CD14-positive monocyte (primary cell): ENCODE data around the gene RFFL. TPM values are rescaled to one million over a fixed set of nuclear protein-coding genes. Genes with fewer than 3 reads are reported as not detected.
A peak's percentile ranks its signal among the peaks of the same experiment; 100 is the strongest.

Experiments
- DNase-seq, 3 donors: peaks; one replicate each; pipeline ENCODE4 v3.0.0-alpha.2; 2011 to 2022
- H2AFZ ChIP-seq: 2 replicates; pipeline ENCODE4 v1.6.0; 2012; ENCODE audit warnings: mild to moderate bottlenecking, low read depth, low read length, inconsistent platforms; ENCODE audit not compliant: insufficient read depth, poor library complexity, severe bottlenecking
- H3K27ac ChIP-seq, 2 donors: 1 replicate in 1 of 2; 2 replicates in 1 of 2; pipeline ENCODE4 v1.5.1; 2012 to 2013; ENCODE audit warnings: low read length in 2 of 2, control low read depth in 1 of 2, inconsistent platforms in 1 of 2, low read depth in 1 of 2, mild to moderate bottlenecking in 1 of 2
- H3K27me3 ChIP-seq, 2 donors: one replicate each; pipeline versions ENCODE4 v1.6.0 to v1.6.1; 2011 to 2013; ENCODE audit warnings: low read length in 2 of 2; ENCODE audit not compliant: control insufficient read depth in 2 of 2, insufficient read depth in 2 of 2
- H3K36me3 ChIP-seq, 2 donors: replicated peaks in 1 of 2; 1 replicate in 1 of 2; 2 replicates in 1 of 2; pipeline versions ENCODE4 v1.5.1 to v1.6.1; 2012 to 2013; ENCODE audit warnings: low read length in 2 of 2, control low read depth in 1 of 2, inconsistent platforms in 1 of 2, mild to moderate bottlenecking in 1 of 2; ENCODE audit not compliant: insufficient read depth in 2 of 2, control insufficient read depth in 1 of 2
- H3K4me1 ChIP-seq, 2 donors: 1 replicate in 1 of 2; 2 replicates in 1 of 2; pipeline versions ENCODE4 v1.5.1 to v1.6.1; 2012 to 2013; ENCODE audit warnings: low read length in 2 of 2, control low read depth in 1 of 2, inconsistent platforms in 1 of 2, mild to moderate bottlenecking in 1 of 2, moderate library complexity in 1 of 2; ENCODE audit not compliant: insufficient read depth in 2 of 2, control insufficient read depth in 1 of 2
- H3K4me2 ChIP-seq: replicated peaks from 2 replicates; pipeline ENCODE3; 2012; ENCODE audit warnings: low read length, moderate library complexity, mild to moderate bottlenecking; ENCODE audit not compliant: poor library complexity, severe bottlenecking; ENCODE audit errors: extremely low read depth
- H3K4me3 ChIP-seq, 3 experiments: fragments of 200-600 bp in 1 of 3; sonication (generic) in 1 of 3; replicated peaks in 1 of 3; 1 replicate in 2 of 3; 2 replicates in 1 of 3; pipeline ENCODE4 v1.5.1; 2011 to 2013; ENCODE audit warnings: low read length in 3 of 3, mild to moderate bottlenecking in 3 of 3, control low read depth in 2 of 3, low read depth in 2 of 3, inconsistent platforms in 1 of 3, moderate library complexity in 1 of 3
- H3K79me2 ChIP-seq: 2 replicates; pipeline ENCODE4 v1.6.0; 2012; ENCODE audit warnings: mild to moderate bottlenecking, control low read depth, inconsistent platforms, low read length, moderate library complexity; ENCODE audit not compliant: insufficient read depth
- H3K9ac ChIP-seq: 2 replicates; pipeline ENCODE4 v1.6.0; 2017; ENCODE audit warnings: low read length, mild to moderate bottlenecking; ENCODE audit not compliant: insufficient read depth, poor library complexity, severe bottlenecking
- H3K9me3 ChIP-seq, 2 donors: replicated peaks in 1 of 2; 1 replicate in 1 of 2; 2 replicates in 1 of 2; pipeline versions ENCODE4 v1.5.1 to v1.6.1; 2012 to 2013; ENCODE audit warnings: low read length in 2 of 2, control low read depth in 1 of 2; ENCODE audit not compliant: control insufficient read depth in 1 of 2, insufficient read depth in 1 of 2
- H4K20me1 ChIP-seq: 2 replicates; pipeline ENCODE4 v1.6.0; 2012; ENCODE audit warnings: mild to moderate bottlenecking, low read length, control low read depth, moderate library complexity; ENCODE audit not compliant: insufficient read depth
- H3K27ac Mint-ChIP-seq, 7 donors: one replicate each; pipeline ENCODE4 v1.8.0; 2020; ENCODE audit warnings: mild to moderate bottlenecking in 7 of 7, mixed read lengths in 7 of 7, moderate library complexity in 6 of 7, inconsistent platforms in 2 of 7
- H3K27me3 Mint-ChIP-seq, 3 donors: one replicate each; pipeline ENCODE4 v1.8.0; 2021 to 2022; ENCODE audit warnings: low read depth in 3 of 3, mild to moderate bottlenecking in 3 of 3, mixed read lengths in 3 of 3, moderate library complexity in 3 of 3, inconsistent platforms in 1 of 3
- H3K36me3 Mint-ChIP-seq, 2 donors: one replicate each; pipeline ENCODE4 v1.8.0; 2020; ENCODE audit warnings: mixed read lengths in 2 of 2, inconsistent platforms in 1 of 2, mild to moderate bottlenecking in 1 of 2
- H3K4me1 Mint-ChIP-seq: one replicate; pipeline ENCODE4 v1.8.0; 2020; ENCODE audit warnings: mild to moderate bottlenecking, mixed read lengths
- H3K4me3 Mint-ChIP-seq, 2 donors: one replicate each; pipeline ENCODE4 v1.8.0; 2020; ENCODE audit warnings: mild to moderate bottlenecking in 2 of 2, mixed read lengths in 2 of 2, moderate library complexity in 1 of 2
- H3K9me3 Mint-ChIP-seq, 7 donors: one replicate each; pipeline ENCODE4 v1.8.0; 2020 to 2022; ENCODE audit warnings: mixed read lengths in 7 of 7, mild to moderate bottlenecking in 6 of 7, moderate library complexity in 6 of 7, inconsistent platforms in 2 of 7
- CTCF ChIP-seq: fragments of 200-600 bp; IDR thresholded peaks from one replicate; pipeline ENCODE4 v1.8.0; 2022; ENCODE audit warnings: antibody characterized with exemption, mild to moderate bottlenecking
- WGBS: methylation state at CpG from one replicate; pipeline ENCODE4 v1.1.5; 2013; ENCODE audit warnings: missing lambda C conversion rate; ENCODE audit not compliant: insufficient coverage; 5-methylcytosine and 5-hydroxymethylcytosine counted together
- intact Hi-C, 2 donors: fragments of 100-400 bp; cut with micrococcal nuclease; formaldehyde crosslinking; loops; one replicate each; pipeline versions ENCODE4 v1.15.0 to v1.15.1; 2023
- polyA plus RNA-seq, 3 donors: library from polyadenylated mRNA; depleted of rRNA in 1 of 3; unstranded in 2 of 3; stranded (reverse) in 1 of 3; fragments of 300-500 nt in 2 of 3; fragments of >200 nt in 1 of 3; fragmentation: Illumina TruSeq in 2 of 3; gene quantifications; 1 replicate in 2 of 3; 2 replicates in 1 of 3; pipeline ENCODE4 v1.2.3, GENCODE V29; 2012 to 2021

Gene RFFL
- polyA plus RNA-seq, 3 donors: 16.1 to 25.1 (median 24.7) TPM

GRCh38 chr17:35088356-35088880 is 24.9 kb upstream of the RFFL start:
- H3K4me1 ChIP-seq: peaks cover 21 to 28% of the 10 kb centered on the region in 2 donors
- H4K20me1 ChIP-seq: peaks cover 15% of the 10 kb centered on the region
- H3K4me3 Mint-ChIP-seq: peak overlapping the region; percentile 91 to 97
- H3K27ac Mint-ChIP-seq: peak overlapping the region; percentile 89 to 97 (median 94)
- under 1% methylated on average over 19 of the region's 26 CpGs for WGBS
- H3K4me1 Mint-ChIP-seq: peaks cover 30% of the 10 kb centered on the region
- H3K4me2 ChIP-seq: peak overlapping the region; percentile 90
- H3K79me2 ChIP-seq: peaks cover 52% of the 10 kb centered on the region
- peak overlapping the region; percentile 88 to 100 (median 90) for H3K4me3 ChIP-seq
- DNase-seq: peak; percentile 63 to 75 (median 66)
- intact Hi-C loops: loop anchor here (2.0 to 5.0 kb wide), 6 partner anchors 26 to 106 kb away; partner anchors contain the start of genes LIG3 (in 1 of the 2) and RFFL (in 1 of the 2)
- H3K27me3 Mint-ChIP-seq: peaks cover 0 to 2% (median 0%) of the 10 kb centered on the region in 3 donors
- H2AFZ ChIP-seq: peak overlapping the region; percentile 93
- no peaks in the 10 kb centered on the region for H3K36me3 ChIP-seq
- peaks cover 0 to 12% of the 10 kb centered on the region in 2 donors for H3K36me3 Mint-ChIP-seq
- no peaks in the 10 kb centered on the region for H3K9me3 Mint-ChIP-seq
- no peak for TF ChIP-seq CTCF
- H3K27ac ChIP-seq: peak overlapping the region; percentile 78 to 92
- H3K27me3 ChIP-seq: no peaks in the 10 kb centered on the region
- H3K9me3 ChIP-seq: no peaks in the 10 kb centered on the region
- H3K9ac ChIP-seq: peak overlapping the region; percentile 85

- peak; percentile 33 to 72 (median 59) for DNase-seq
- H3K4me3 ChIP-seq: peak overlapping the region; percentile 88 to 100 (median 90)
- Mint-ChIP-seq H3K27me3 (peaks cover 0 to 2% (median 0%) of the 10 kb centered on the region in 3 donors), H3K4me1 (peaks cover 30% of the 10 kb centered on the region), H3K9me3 (no peaks in the 10 kb centered on the region), H3K36me3 (peaks cover 0 to 12% of the 10 kb centered on the region in 2 donors), H3K27ac (peak overlapping the region; percentile 89 to 97 (median 94)), H3K4me3 (peak overlapping the region; percentile 91 to 97)
- no peaks in the 10 kb centered on the region for H3K36me3 ChIP-seq
- no peak for TF ChIP-seq CTCF
- peaks cover 58% of the 10 kb centered on the region for H3K79me2 ChIP-seq
- H3K9ac ChIP-seq: peak overlapping the region; percentile 85
- 0% methylated on average over 4 of the region's 9 CpGs for WGBS
- peak overlapping the region; percentile 78 to 92 for H3K27ac ChIP-seq
- H3K4me2 ChIP-seq: peak overlapping the region; percentile 90
- H3K4me1 ChIP-seq: peaks cover 21 to 28% of the 10 kb centered on the region in 2 donors
- H2AFZ ChIP-seq: peak overlapping the region; percentile 93
- H4K20me1 ChIP-seq: peaks cover 18% of the 10 kb centered on the region
- no peaks in the 10 kb centered on the region for H3K27me3 ChIP-seq
- intact Hi-C loops: loop anchor here (2.0 to 5.0 kb wide), 6 partner anchors 25 to 106 kb away; partner anchors contain the start of genes LIG3 (in 1 of the 2) and RFFL (in 1 of the 2)
- no peaks in the 10 kb centered on the region for H3K9me3 ChIP-seq
Observed at GRCh38 chr17:35087731-35088355, 24.3 kb upstream of the RFFL start.
